GM20000 (cell line): ENCODE measurements around the gene CT47C1.

Source experiments
- DNase-seq: peaks from one replicate; pipeline ENCODE4 v3.0.0; 2012; ENCODE audit warnings: low spot score
- CTCF ChIP-seq: IDR thresholded peaks from 2 replicates; pipeline ENCODE4 v1.5.1; 2012; ENCODE audit warnings: mild to moderate bottlenecking, control low read depth; ENCODE audit errors: extremely low read depth, missing control alignments

Gene CT47C1

GRCh38 chrX:119075270-119076025 is 2.7 kb downstream of the CT47C1 start:
- no peak for DNase-seq
- TF ChIP-seq CTCF: no peak

- no peak for TF ChIP-seq CTCF
- no peak for DNase-seq
Measured at GRCh38 chrX:119082278-119082677, 9.5 kb downstream of the CT47C1 start.

- DNase-seq: no peak
- no peak for TF ChIP-seq CTCF
Measured at GRCh38 chrX:119084766-119085165, 12.0 kb downstream of the CT47C1 start.

- TF ChIP-seq CTCF: no peak
- no peak for DNase-seq
Measured at GRCh38 chrX:119087121-119087520, 14.3 kb downstream of the CT47C1 start.

GRCh38 chrX:119089619-119090018 is 16.8 kb downstream of the CT47C1 start:
- TF ChIP-seq CTCF: no peak
- no peak for DNase-seq

- TF ChIP-seq CTCF: no peak
- DNase-seq: no peak
Measured at GRCh38 chrX:119090627-119091026, 17.8 kb downstream of the CT47C1 start.

- no peak for DNase-seq
- no peak for TF ChIP-seq CTCF
Measured at GRCh38 chrX:119093991-119094735, 21.4 kb downstream of the CT47C1 start.
